ENCODE results near the gene FPGS. TPM values are rescaled to one million over a fixed set of nuclear protein-coding genes. Genes with fewer than 3 reads are reported as not detected.

The FPGS gene
- total RNA-seq, 1 experiment from 2014 or later: 81.7 TPM

GRCh38 chr9:127758843-127759242 is 43.8 kb upstream of the FPGS start (continued):
- TF ChIP-seq ARID4B (CRISPR knock-in tag; IDR thresholded peaks at IDR 0.05; ENCODE audit: borderline replicate concordance) (no peak), ZNF423 (CRISPR knock-in tag; IDR thresholded peaks at IDR 0.05) (no peak), ZBTB43 (CRISPR knock-in tag; IDR thresholded peaks at IDR 0.05) (no peak), TP53 (CRISPR knock-in tag; IDR thresholded peaks at IDR 0.05) (no peak)

- CTCF ChIA-PET: interaction anchor here (0.7 to 2.3 kb wide), 3 partner anchors 10 to 160 kb away, joined by 3 to 7 read pairs (median 5); partner anchors contain the start of gene TOR2A
- DNase-seq (ENCODE audit: low spot score): no peak
- H3K4me1 Mint-ChIP-seq: peaks cover 30% of the 10 kb centered on the region
- no peaks in the 10 kb centered on the region for H3K36me3 Mint-ChIP-seq
- POLR2A ChIA-PET: interaction anchor here (1.0 kb wide), 1 partner anchor 19 kb away, joined by 3 read pairs; no protein-coding TSS in a partner anchor
- H3K9me3 Mint-ChIP-seq: no peaks in the 10 kb centered on the region
- no peak for TF ChIP-seq USF2 (CRISPR knock-in tag; IDR thresholded peaks at IDR 0.05)
- no peak for TF ChIP-seq ARID4B (CRISPR knock-in tag; IDR thresholded peaks at IDR 0.05; ENCODE audit: borderline replicate concordance)
- no peak for TF ChIP-seq ATF2 (CRISPR knock-in tag; IDR thresholded peaks at IDR 0.05; ENCODE audit: borderline replicate concordance, low read depth)
- no peak for TF ChIP-seq IRF1 (CRISPR knock-in tag; IDR thresholded peaks at IDR 0.05)
- TF ChIP-seq ZNF138 (CRISPR knock-in tag; conservative IDR thresholded peaks at IDR 0.05): no peak
- no peak for TF ChIP-seq NFATC4 (CRISPR knock-in tag; IDR thresholded peaks at IDR 0.05)
- TF ChIP-seq, protein P1, sequence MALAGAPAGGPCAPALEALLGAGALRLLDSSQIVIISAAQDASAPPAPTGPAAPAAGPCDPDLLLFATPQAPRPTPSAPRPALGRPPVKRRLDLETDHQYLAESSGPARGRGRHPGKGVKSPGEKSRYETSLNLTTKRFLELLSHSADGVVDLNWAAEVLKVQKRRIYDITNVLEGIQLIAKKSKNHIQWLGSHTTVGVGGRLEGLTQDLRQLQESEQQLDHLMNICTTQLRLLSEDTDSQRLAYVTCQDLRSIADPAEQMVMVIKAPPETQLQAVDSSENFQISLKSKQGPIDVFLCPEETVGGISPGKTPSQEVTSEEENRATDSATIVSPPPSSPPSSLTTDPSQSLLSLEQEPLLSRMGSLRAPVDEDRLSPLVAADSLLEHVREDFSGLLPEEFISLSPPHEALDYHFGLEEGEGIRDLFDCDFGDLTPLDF (CRISPR knock-in tag; IDR thresholded peaks at IDR 0.05): no peak
- no peak overlapping the region for H3K27ac Mint-ChIP-seq
- ATAC-seq: no peak
- H3K27me3 Mint-ChIP-seq (ENCODE audit: low read depth): peaks cover 19% of the 10 kb centered on the region
- no peak overlapping the region for H3K4me3 Mint-ChIP-seq
Observed at GRCh38 chr9:127761061-127761460, 41.6 kb upstream of the FPGS start.

Data from WTC11 (cell line).